LNCAP (cell line): Measurements from ENCODE around the gene STPG4.

Source experiments
- TF ChIP-seq, protein P1 (sequence below): fragments of 450-650 bp; IDR thresholded peaks from 2 replicates; pipeline ENCODE4 v1.5.1; 2017; ENCODE audit warnings: mild to moderate bottlenecking

The STPG4 gene

DNA sequence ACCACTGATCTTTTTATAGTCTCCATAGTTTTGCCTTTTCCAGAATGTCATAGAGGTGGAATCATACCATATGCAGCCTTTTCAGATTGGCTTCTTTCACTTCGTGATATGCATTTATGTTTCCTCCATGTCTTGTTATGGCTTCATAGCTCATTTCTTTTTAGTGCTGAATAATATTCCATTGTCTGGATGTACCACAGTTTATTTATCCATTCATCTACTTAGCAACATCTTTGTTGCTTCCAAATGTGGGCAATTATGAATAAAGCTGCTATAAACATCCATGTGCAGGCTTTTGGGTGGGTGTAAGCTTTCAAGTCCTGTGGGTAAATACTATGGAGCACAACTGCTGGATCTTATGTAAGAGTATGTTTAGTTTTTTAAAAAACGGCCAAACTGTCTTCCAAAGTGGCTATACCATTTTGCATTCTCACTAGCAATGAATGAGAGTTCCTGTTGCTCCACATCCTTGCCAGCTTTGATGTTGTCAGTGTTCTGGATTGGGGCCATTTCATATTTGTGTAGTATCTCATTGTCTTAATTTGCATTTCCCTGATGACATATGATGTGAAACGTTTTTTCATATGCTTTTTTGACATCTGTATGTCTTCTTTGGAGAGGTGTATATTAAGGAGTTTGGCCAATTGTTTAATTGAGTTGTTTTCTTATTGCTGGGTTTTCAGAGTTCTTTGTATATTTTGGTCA lies 20.6 kb downstream of the STPG4 start:
- TF ChIP-seq, protein P1, sequence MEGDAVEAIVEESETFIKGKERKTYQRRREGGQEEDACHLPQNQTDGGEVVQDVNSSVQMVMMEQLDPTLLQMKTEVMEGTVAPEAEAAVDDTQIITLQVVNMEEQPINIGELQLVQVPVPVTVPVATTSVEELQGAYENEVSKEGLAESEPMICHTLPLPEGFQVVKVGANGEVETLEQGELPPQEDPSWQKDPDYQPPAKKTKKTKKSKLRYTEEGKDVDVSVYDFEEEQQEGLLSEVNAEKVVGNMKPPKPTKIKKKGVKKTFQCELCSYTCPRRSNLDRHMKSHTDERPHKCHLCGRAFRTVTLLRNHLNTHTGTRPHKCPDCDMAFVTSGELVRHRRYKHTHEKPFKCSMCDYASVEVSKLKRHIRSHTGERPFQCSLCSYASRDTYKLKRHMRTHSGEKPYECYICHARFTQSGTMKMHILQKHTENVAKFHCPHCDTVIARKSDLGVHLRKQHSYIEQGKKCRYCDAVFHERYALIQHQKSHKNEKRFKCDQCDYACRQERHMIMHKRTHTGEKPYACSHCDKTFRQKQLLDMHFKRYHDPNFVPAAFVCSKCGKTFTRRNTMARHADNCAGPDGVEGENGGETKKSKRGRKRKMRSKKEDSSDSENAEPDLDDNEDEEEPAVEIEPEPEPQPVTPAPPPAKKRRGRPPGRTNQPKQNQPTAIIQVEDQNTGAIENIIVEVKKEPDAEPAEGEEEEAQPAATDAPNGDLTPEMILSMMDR = no peak

DNA sequence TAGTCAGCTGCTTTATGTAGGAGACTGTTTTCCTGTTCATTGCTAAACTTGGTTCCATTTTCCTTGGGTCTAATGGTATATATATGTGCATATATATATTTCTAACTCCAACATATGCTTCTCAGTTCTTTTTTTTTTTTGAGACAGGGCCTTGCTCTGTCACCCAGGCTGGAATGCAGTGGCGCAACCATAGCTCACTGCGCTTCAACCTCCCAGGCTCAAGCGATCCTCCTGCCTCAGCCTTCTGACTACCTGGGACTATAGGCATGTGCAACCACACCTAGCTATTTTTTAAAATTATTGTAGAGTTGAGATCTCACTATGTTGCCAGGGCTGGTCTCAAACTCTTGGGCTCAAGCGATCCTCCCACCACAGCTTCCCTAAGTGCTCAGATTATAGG lies 22.1 kb downstream of the STPG4 start:
- TF ChIP-seq, protein P1 = no peak

DNA sequence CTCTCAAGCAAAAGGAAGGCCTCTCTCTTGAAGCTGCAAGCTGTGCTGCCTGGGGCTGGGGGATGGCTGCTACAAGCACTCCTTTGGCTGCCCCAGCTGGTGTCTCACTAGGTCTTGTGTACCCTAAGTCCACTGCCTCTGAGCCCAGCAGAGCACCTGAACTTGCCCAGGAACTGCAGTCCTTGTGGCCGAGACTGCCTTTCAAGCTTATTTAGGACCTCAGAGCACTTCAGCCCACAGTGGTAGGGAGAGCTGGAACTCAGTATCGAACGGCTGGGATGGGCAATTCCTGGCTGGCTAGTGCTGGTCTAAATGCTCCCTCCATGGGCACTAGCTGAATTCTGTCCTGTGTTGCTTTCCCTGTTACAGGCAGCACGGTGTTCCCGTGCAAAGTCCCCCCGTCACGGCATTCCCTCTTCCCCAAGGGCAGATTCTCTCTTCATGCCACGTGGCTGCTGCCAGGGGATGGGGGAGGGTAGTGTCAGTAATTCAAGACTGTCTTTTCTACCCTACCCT lies 25.9 kb downstream of the STPG4 start:
- TF ChIP-seq, protein P1 = no peak

DNA sequence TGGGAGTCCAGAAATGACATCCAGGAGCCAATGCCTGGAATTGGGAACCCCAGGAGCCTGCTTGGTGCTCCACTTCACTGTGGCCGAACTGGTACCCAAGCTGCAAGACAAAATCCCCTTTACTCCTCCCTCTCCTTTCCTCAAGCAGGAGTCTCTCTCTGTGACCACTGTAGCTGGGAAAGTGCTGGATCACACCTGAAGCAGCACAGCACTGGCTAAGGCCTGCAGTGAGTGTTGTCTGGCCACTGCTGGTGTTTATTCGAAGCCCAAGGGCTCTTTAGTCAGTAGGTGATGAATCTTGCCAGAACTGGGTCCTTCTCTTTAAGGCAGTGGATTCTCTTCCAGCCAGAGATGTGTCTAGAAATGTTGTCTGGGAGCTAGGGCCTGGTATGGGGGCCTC lies 26.4 kb downstream of the STPG4 start:
- TF ChIP-seq, protein P1 = no peak

DNA sequence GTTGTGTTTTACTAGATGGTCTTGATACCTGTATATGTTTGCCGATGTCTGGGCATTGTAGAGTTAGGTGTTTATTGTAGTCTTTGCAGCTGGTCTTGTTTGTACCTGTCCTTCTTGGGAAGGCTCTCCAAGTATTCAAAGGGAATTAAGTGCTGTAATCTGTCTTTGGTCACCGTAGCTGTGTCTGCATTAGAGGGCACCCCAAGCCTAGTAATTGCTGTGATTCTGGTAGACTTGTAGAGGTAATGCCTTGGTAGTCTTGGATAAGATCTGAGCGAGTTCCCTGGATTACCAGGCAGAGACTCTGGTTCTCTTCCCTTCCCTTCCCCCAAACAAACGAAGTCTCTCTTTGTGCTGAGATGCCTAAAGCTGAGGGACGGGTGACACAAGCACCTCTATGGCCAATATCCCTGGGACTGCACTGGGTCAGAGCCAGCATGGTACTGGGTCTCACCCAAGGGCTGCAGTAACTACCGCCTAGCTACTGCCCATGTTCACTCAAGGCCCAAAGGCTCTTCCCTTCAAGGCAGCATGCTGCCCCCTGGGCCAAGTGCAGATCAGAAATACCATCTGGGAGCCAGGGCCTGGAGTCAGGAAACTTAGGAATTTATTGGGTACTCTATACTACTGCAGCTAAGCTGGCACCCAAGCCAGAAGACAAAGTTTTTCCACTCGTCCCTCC lies 27.1 kb downstream of the STPG4 start:
- TF ChIP-seq, protein P1 = no peak

DNA sequence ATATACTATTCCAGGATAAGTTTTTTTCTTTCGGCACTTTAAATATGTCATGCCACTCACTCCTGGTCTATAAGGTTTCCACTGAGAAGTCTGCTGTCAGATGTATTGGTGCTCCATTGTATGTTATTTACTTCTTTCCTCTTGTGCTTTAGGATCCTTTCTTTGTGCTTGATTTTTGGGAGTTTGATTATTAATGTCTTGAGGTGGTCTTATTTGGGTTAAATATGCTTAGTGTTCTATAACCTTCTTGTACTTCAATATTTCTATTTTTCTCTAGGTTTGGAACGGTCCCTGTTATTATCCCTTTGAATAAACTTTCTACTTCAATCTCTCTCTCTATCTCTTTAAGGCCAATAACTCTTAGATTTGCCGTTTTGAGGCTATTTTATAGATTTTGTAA lies 28.3 kb downstream of the STPG4 start:
- TF ChIP-seq, protein P1 = no peak

DNA sequence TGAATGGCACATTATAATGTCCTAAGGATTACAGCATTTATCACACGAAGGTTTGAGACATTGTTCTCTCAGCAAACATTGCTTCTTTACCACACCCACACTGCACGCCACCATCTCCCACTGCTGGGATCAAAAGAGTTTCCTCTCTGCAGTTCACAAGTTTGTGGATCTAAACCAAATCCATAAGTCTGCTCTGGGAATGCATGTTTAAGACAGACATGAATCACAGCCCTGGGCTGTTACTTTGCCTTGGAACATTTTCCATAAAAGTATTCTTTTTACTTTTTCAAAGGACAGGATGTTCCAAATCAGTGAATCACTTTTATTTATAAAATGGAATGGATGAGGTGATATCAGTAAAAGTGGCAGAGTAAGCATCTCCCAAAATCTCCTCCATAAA lies 36.1 kb downstream of the STPG4 start:
- TF ChIP-seq, protein P1 = no peak
